HepG2 (cell line): ENCODE results near the gene METTL23. TPM values are rescaled to one million over a fixed set of nuclear protein-coding genes. Genes with fewer than 3 reads are reported as not detected.

Experiments used
- ADNP ChIP-seq: sonication (generic); formaldehyde crosslinking; IDR thresholded peaks from 2 replicates; pipeline ENCODE4 v1.4.0; 2020; ENCODE audit warnings: missing genetic modification reagents
- GRHL1 ChIP-seq: sonication (generic); formaldehyde crosslinking; conservative IDR thresholded peaks from 2 replicates; pipeline ENCODE4 v1.8.0; 2022; ENCODE audit warnings: missing genetic modification reagents
- HOXD1 ChIP-seq: sonication (generic); formaldehyde crosslinking; IDR thresholded peaks from 2 replicates; pipeline ENCODE4 v1.5.0; 2020; ENCODE audit warnings: missing genetic modification reagents
- KDM4B ChIP-seq: sonication (generic); formaldehyde crosslinking; IDR thresholded peaks from 2 replicates; pipeline ENCODE4 v1.4.0; 2020; ENCODE audit warnings: missing genetic modification reagents
- MAFF ChIP-seq: IDR thresholded peaks from 2 replicates; pipeline ENCODE4 v1.6.1; 2011; ENCODE audit warnings: low read depth, low read length, improper control_type of control experiment
- PAXIP1 ChIP-seq: sonication (generic); formaldehyde crosslinking; conservative IDR thresholded peaks from 2 replicates; pipeline ENCODE4 v1.4.0; 2020; ENCODE audit warnings: mild to moderate bottlenecking, missing genetic modification reagents, moderate library complexity
- PRDM15 ChIP-seq: sonication (generic); formaldehyde crosslinking; IDR thresholded peaks from 2 replicates; pipeline ENCODE4 v1.4.0; 2020; ENCODE audit warnings: missing genetic modification reagents
- RAD51 ChIP-seq: fragments of 450-650 bp; IDR thresholded peaks from 2 replicates; pipeline ENCODE4 v1.6.1; 2016; ENCODE audit warnings: borderline replicate concordance
- SIX1 ChIP-seq: sonication (generic); formaldehyde crosslinking; IDR thresholded peaks from 2 replicates; pipeline ENCODE4 v1.4.0; 2020; ENCODE audit warnings: missing genetic modification reagents, borderline replicate concordance
- ZNF121 ChIP-seq: sonication (generic); formaldehyde crosslinking; IDR thresholded peaks from 2 replicates; pipeline ENCODE4 v1.5.0; 2020; ENCODE audit warnings: mild to moderate bottlenecking, missing genetic modification reagents
- ZNF225 ChIP-seq: sonication (generic); formaldehyde crosslinking; IDR thresholded peaks from 2 replicates; pipeline ENCODE4 v1.4.0; 2020; ENCODE audit warnings: mild to moderate bottlenecking, missing genetic modification reagents
- ZNF234 ChIP-seq: sonication (generic); formaldehyde crosslinking; conservative IDR thresholded peaks from 2 replicates; pipeline ENCODE4 v1.5.1; 2020; ENCODE audit warnings: mild to moderate bottlenecking, missing genetic modification reagents
- ZNF292 ChIP-seq: sonication (generic); formaldehyde crosslinking; IDR thresholded peaks from 2 replicates; pipeline ENCODE4 v1.8.1; 2022; ENCODE audit warnings: mild to moderate bottlenecking, low read depth, missing genetic modification reagents, borderline replicate concordance
- ZNF367 ChIP-seq: sonication (generic); formaldehyde crosslinking; IDR thresholded peaks from 2 replicates; pipeline ENCODE4 v1.4.0; 2020; ENCODE audit warnings: missing genetic modification reagents, borderline replicate concordance
- ZNF451 ChIP-seq: sonication (generic); formaldehyde crosslinking; IDR thresholded peaks from 2 replicates; pipeline ENCODE4 v1.5.0; 2020; ENCODE audit warnings: mild to moderate bottlenecking, missing genetic modification reagents
- ZNF674 ChIP-seq: sonication (generic); formaldehyde crosslinking; IDR thresholded peaks from 2 replicates; pipeline ENCODE4 v1.5.0; 2020; ENCODE audit warnings: low read depth, mild to moderate bottlenecking, missing genetic modification reagents
- ZNF850 ChIP-seq: sonication (generic); formaldehyde crosslinking; conservative IDR thresholded peaks from 2 replicates; pipeline ENCODE4 v1.9.0; 2021; ENCODE audit warnings: mild to moderate bottlenecking, missing genetic modification reagents
- ZSCAN30 ChIP-seq: sonication (generic); formaldehyde crosslinking; IDR thresholded peaks from 2 replicates; pipeline ENCODE4 v1.5.0; 2020; ENCODE audit warnings: mild to moderate bottlenecking, missing genetic modification reagents
- polyA plus RNA-seq, 8 experiments: library from polyadenylated mRNA; depleted of rRNA in 3 of 8; stranded (reverse) in 7 of 8; unstranded in 1 of 8; fragments of >200 nt; fragmentation: Illumina TruSeq in 4 of 8; extraction: Trizol in 4 of 8; gene quantifications; 2 replicates each; pipeline versions ENCODE4 v1.2.1 to v1.2.3, GENCODE V29; 2011 to 2016; ENCODE audit warnings: low read depth in 4 of 8, missing spikeins in 1 of 8, mixed read lengths in 1 of 8; ENCODE audit not compliant: insufficient read depth in 1 of 8
- total RNA-seq, 5 experiments: library from RNA; depleted of rRNA; stranded (reverse); fragments of >200 nt; fragmentation: Illumina TruSeq; extraction: Trizol; gene quantifications; 2 replicates each; pipeline ENCODE4 v1.2.3, GENCODE V29; 2016; ENCODE audit warnings: low read depth in 1 of 5
- TF ChIP-seq, protein P1 (sequence below): IDR thresholded peaks from 2 replicates; pipeline ENCODE4 v1.6.1; 2016; ENCODE audit warnings: missing compliant biosample characterization, missing genetic modification reagents, borderline replicate concordance

Gene METTL23
- total and polyA plus RNA-seq, 2 of the 13 experiments (the other 11 are each of a cell fraction or from before 2014, with no cell fraction given), result 39.9 to 104 TPM

DNA sequence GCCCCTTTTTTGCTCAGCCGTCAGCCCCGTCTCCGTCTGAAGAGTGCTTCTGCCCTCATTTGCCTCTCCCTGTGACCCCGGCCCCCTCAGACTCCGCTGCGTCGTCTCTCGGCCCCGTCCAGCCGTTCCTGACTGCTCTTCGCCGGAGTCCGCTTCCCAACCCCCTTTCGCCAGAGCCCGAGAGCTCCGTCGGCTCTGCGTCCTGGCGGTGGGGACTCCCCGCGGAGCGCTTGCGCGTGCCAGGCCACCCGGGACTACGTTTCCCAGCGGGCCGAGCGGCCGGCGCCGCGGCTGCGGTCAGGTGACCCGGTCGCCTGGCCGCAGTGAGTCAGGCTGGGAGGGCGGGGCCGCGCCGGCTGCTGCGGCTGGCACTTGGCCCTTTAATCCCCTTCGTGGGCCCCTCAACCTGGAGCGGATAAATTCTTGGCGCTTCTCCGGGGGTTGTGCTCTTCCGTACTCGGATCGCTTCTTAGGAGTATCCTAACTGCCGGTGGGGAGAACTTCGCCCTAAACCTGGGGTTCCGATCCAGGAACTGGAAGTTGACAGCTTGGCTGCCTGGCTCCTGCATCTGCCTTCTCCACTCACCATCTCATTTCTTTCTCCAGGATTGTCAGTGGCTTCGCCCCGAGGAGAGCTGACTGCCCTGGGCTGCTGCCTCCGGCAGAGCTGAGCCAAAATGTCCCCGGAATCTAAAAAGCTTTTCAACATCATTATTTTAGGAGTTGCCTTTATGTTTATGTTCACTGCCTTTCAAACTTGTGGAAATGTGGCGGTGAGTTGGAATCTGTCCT lies 11.2 kb downstream of the METTL23 start, which contains the start of gene MFSD11 (continued):
- TF ChIP-seq PAXIP1 (peak; percentile 76; the same call in 1 of the 2 replicates), ZNF674 (CRISPR knock-in tag) (no peak), ZSCAN30 (CRISPR knock-in tag) (no peak), ZNF121 (CRISPR knock-in tag) (0 out of 2 replicates have a peak, but pooled peaks have one; percentile 34), MAFF (no peak), ADNP (CRISPR knock-in tag) (no peak), SIX1 (CRISPR knock-in tag) (no peak), KDM4B (peak; percentile 41; the same call in 1 of the 2 replicates), GRHL1 (no peak), HOXD1 (peak; percentile 10; the same call in 1 of the 2 replicates), PRDM15 (no peak; the same call in 1 of the 2 replicates), RAD51 (peak; percentile 81), ZNF367 (peak; percentile 98), ZNF850 (CRISPR knock-in tag) (no peak), ZNF451 (no peak), ZNF292 (CRISPR knock-in tag) (no peak), ZNF234 (CRISPR knock-in tag) (no peak; the same call in 1 of the 2 replicates), ZNF225 (CRISPR knock-in tag) (peak; percentile 59; the same call in 1 of the 2 replicates)
- TF ChIP-seq, protein P1, sequence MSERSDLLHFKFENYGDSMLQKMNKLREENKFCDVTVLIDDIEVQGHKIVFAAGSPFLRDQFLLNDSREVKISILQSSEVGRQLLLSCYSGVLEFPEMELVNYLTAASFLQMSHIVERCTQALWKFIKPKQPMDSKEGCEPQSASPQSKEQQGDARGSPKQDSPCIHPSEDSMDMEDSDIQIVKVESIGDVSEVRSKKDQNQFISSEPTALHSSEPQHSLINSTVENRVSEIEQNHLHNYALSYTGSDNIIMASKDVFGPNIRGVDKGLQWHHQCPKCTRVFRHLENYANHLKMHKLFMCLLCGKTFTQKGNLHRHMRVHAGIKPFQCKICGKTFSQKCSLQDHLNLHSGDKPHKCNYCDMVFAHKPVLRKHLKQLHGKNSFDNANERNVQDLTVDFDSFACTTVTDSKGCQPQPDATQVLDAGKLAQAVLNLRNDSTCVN, result no peak
